ENCODE results near the gene SURF2.

The SURF2 gene

GRCh38 chr9:133339641-133340040 lies 16.7 kb upstream of the SURF2 start:
- DNase-seq, result no peak

GRCh38 chr9:133340256-133340655 lies 16.1 kb upstream of the SURF2 start:
- no peak for DNase-seq

GRCh38 chr9:133340916-133341315 lies 15.4 kb upstream of the SURF2 start:
- DNase-seq, result no peak

GRCh38 chr9:133341369-133342068 lies 14.8 kb upstream of the SURF2 start:
- no peak for DNase-seq

GRCh38 chr9:133342069-133342406 lies 14.3 kb upstream of the SURF2 start:
- no peak for DNase-seq

GRCh38 chr9:133342570-133342969 lies 13.8 kb upstream of the SURF2 start:
- no peak for DNase-seq

- no peak for DNase-seq
These were observed 12.3 kb upstream of the SURF2 start for GRCh38 chr9:133344071-133344470.

- no peak for DNase-seq
These were observed 11.4 kb upstream of the SURF2 start for GRCh38 chr9:133344979-133345378.

- DNase-seq, result no peak
These were observed 10.8 kb upstream of the SURF2 start for GRCh38 chr9:133345596-133345995.

- DNase-seq, result no peak
These were observed 10.1 kb upstream of the SURF2 start for GRCh38 chr9:133346021-133346785.

- DNase-seq, result no peak
These were observed 8.8 kb upstream of the SURF2 start for GRCh38 chr9:133347515-133347984.

GRCh38 chr9:133347985-133348717 lies 8.2 kb upstream of the SURF2 start, which contains the start of the genes MED22 and RPL7A:
Gene MED22, minus strand, starts transcription at chr9:133348131. Its CDS starts 1,469 bp downstream, at chr9:133346662.
Gene RPL7A, plus strand, starts transcription at chr9:133348218. Its CDS starts 26 bp downstream, at chr9:133348244.
- DNase-seq, result peak; percentile 87 to 89

- DNase-seq, result no peak
These were observed 7.4 kb upstream of the SURF2 start for GRCh38 chr9:133348718-133349573.

GRCh38 chr9:133349965-133350616 lies 6.3 kb upstream of the SURF2 start:
- no peak for DNase-seq

GRCh38 chr9:133351526-133351907 lies 4.8 kb upstream of the SURF2 start:
- DNase-seq, result no peak

- DNase-seq, result peak in 1 of 2 donors; percentile 51
These were observed 4.3 kb upstream of the SURF2 start for GRCh38 chr9:133351908-133352634.

GRCh38 chr9:133352635-133353340 lies 3.6 kb upstream of the SURF2 start:
- no peak for DNase-seq

GRCh38 chr9:133353548-133353947 lies 2.8 kb upstream of the SURF2 start:
- no peak for DNase-seq

GRCh38 chr9:133354766-133355165 lies 1.6 kb upstream of the SURF2 start:
- DNase-seq, result no peak

- DNase-seq, result no peak
These were observed 431 bp upstream of the SURF2 start for GRCh38 chr9:133355881-133356357.

Data from stimulated activated CD4-positive, alpha-beta T cell treated with anti-CD3 and anti-CD28 coated beads, Interleukin-2, amount 100 ng/mL, for 48 hours (primary cell).